HEK293 (cell line): ENCODE data around the gene PKM.
A peak's percentile ranks its signal among the peaks of the same experiment; 100 is the strongest.

Source experiments
- AEBP2 ChIP-seq: fragments of 450-650 bp; formaldehyde crosslinking; IDR thresholded peaks from 2 replicates; pipeline ENCODE4 v1.5.1; 2016; ENCODE audit warnings: missing biosample characterization, missing genetic modification characterization, borderline replicate concordance
- HOXA7 ChIP-seq: sonication (generic); formaldehyde crosslinking; IDR thresholded peaks from 2 replicates; pipeline ENCODE4 v1.8.1; 2022; ENCODE audit warnings: missing genetic modification reagents, borderline replicate concordance
- HOXC10 ChIP-seq: sonication (generic); formaldehyde crosslinking; IDR thresholded peaks from 2 replicates; pipeline ENCODE4 v1.8.1; 2023; ENCODE audit warnings: mild to moderate bottlenecking, missing genetic modification reagents
- KLF1 ChIP-seq: fragments of 450-650 bp; formaldehyde crosslinking; IDR thresholded peaks from 2 replicates; pipeline ENCODE4 v1.5.1; 2016; ENCODE audit warnings: missing biosample characterization, missing genetic modification characterization
- KLF7 ChIP-seq: fragments of 450-650 bp; formaldehyde crosslinking; IDR thresholded peaks from 2 replicates; pipeline ENCODE4 v1.5.1; 2016; ENCODE audit warnings: missing biosample characterization, missing genetic modification characterization, borderline replicate concordance
- KLF9 ChIP-seq: fragments of 450-650 bp; formaldehyde crosslinking; IDR thresholded peaks from 2 replicates; pipeline ENCODE4 v1.5.1; 2016; ENCODE audit warnings: missing biosample characterization, missing genetic modification characterization, low read depth
- SP3 ChIP-seq: fragments of 450-650 bp; formaldehyde crosslinking; IDR thresholded peaks from 2 replicates; pipeline ENCODE4 v1.5.1; 2016; ENCODE audit warnings: missing biosample characterization, missing genetic modification characterization
- TRIM28 ChIP-seq: IDR thresholded peaks from 2 replicates; pipeline ENCODE4 v1.6.1; 2011; ENCODE audit warnings: low read length, control low read depth, borderline replicate concordance
- ZNF140 ChIP-seq: fragments of 450-650 bp; formaldehyde crosslinking; IDR thresholded peaks from 2 replicates; pipeline ENCODE4 v1.5.1; 2016; ENCODE audit warnings: missing biosample characterization, missing genetic modification characterization
- ZNF155 ChIP-seq: fragments of 450-650 bp; formaldehyde crosslinking; IDR thresholded peaks from 2 replicates; pipeline ENCODE4 v1.5.1; 2016; ENCODE audit warnings: missing biosample characterization, missing genetic modification characterization
- ZNF24 ChIP-seq: fragments of 450-650 bp; formaldehyde crosslinking; IDR thresholded peaks from 2 replicates; pipeline ENCODE4 v1.5.1; 2016; ENCODE audit warnings: missing biosample characterization, missing genetic modification characterization
- ZNF394 ChIP-seq: fragments of 450-650 bp; formaldehyde crosslinking; IDR thresholded peaks from 2 replicates; pipeline ENCODE4 v1.5.1; 2016; ENCODE audit warnings: missing biosample characterization, missing genetic modification characterization, mild to moderate bottlenecking, moderate library complexity, borderline replicate concordance
- ZNF404 ChIP-seq: fragments of 450-650 bp; formaldehyde crosslinking; IDR thresholded peaks from 2 replicates; pipeline ENCODE4 v1.5.1; 2017; ENCODE audit warnings: missing biosample characterization, missing genetic modification characterization
- ZNF530 ChIP-seq: fragments of 450-650 bp; formaldehyde crosslinking; IDR thresholded peaks from 2 replicates; pipeline ENCODE4 v1.5.1; 2016; ENCODE audit warnings: low read depth, missing biosample characterization, missing genetic modification characterization
- ZNF610 ChIP-seq: fragments of 450-650 bp; formaldehyde crosslinking; IDR thresholded peaks from 2 replicates; pipeline ENCODE4 v1.5.1; 2016; ENCODE audit warnings: missing biosample characterization, missing genetic modification characterization, borderline replicate concordance
- ZNF645 ChIP-seq: fragments of 450-650 bp; formaldehyde crosslinking; IDR thresholded peaks from 2 replicates; pipeline ENCODE4; 2016; ENCODE audit warnings: missing biosample characterization, missing genetic modification characterization
- ZNF670 ChIP-seq: fragments of 450-650 bp; formaldehyde crosslinking; IDR thresholded peaks from 2 replicates; pipeline ENCODE4 v1.5.1; 2016; ENCODE audit warnings: missing biosample characterization, missing genetic modification characterization, low read depth
- ZNF785 ChIP-seq: fragments of 450-650 bp; formaldehyde crosslinking; IDR thresholded peaks from 2 replicates; pipeline ENCODE4 v1.5.1; 2016; ENCODE audit warnings: missing biosample characterization, missing genetic modification characterization
- ZNF843 ChIP-seq: fragments of 450-650 bp; formaldehyde crosslinking; IDR thresholded peaks from 2 replicates; pipeline ENCODE4 v1.5.1; 2016; ENCODE audit warnings: missing biosample characterization, missing genetic modification characterization
- ZSCAN18 ChIP-seq: fragments of 450-650 bp; formaldehyde crosslinking; IDR thresholded peaks from 2 replicates; pipeline ENCODE4 v1.5.1; 2016; ENCODE audit warnings: missing biosample characterization, missing genetic modification characterization
- TF ChIP-seq, protein P1 (sequence below): fragments of 450-650 bp; formaldehyde crosslinking; IDR thresholded peaks from 2 replicates; pipeline ENCODE4 v1.5.1; 2016; ENCODE audit warnings: missing biosample characterization, missing genetic modification characterization
- TF ChIP-seq, protein P2 (sequence below): fragments of 450-650 bp; formaldehyde crosslinking; IDR thresholded peaks from 2 replicates; pipeline ENCODE4 v1.5.1; 2016; ENCODE audit warnings: missing biosample characterization, missing genetic modification characterization
- TF ChIP-seq, protein P3 (sequence below): fragments of 450-650 bp; formaldehyde crosslinking; IDR thresholded peaks from 2 replicates; pipeline ENCODE4 v1.5.1; 2016; ENCODE audit warnings: missing biosample characterization, missing genetic modification characterization
- TF ChIP-seq, protein P4 (sequence below): fragments of 450-650 bp; formaldehyde crosslinking; IDR thresholded peaks from 2 replicates; pipeline ENCODE4 v1.5.1; 2017; ENCODE audit warnings: missing biosample characterization, missing genetic modification characterization

The PKM gene

DNA sequence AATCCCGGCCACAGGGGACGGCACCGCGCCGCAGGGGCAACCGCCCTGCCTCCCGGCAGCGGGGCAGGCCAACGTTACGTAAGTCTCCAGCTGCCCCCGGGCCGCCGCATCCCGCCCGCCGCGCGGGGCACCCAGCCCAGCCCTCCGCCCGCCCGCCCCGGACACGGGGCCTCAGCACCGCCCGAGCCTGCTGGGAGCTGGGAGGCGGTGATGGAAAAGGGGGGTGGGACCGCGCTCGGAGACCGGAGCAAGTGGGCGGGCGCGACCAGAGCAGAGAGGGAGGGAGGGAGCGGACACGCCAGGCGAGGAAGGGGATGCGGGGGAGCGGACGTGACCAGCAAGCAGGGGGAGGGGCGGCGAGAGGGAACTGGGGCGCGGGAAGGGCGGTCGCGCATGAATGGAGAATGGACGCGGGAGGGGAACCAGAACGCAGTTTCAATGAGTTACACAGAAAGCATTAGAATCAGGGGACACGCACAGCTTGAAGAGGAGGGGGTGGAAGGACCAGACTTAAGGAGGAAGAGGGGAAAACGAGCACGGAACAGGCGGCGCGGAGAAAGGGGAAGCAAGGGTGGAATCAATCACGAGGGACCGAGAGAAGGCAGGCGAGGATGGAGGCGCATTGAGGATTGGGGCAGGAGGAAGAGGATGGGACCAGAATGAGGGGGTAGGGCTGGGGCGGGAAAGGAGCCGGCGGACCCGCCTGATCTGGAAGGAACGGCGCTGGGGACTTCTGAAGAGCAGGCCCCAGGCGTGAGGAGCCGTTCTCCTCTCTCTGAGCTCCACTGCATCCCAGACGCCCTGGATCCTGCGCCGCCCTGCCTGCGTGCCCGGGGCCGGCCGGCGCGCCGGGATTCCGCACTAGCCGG lies 559 bp downstream of the PKM start (continued):
- TF ChIP-seq KLF1 (tag by site-specific recombination) = peak; percentile 92
- TF ChIP-seq AEBP2 (tag by site-specific recombination) = peak; percentile 50
- TF ChIP-seq, protein P1, sequence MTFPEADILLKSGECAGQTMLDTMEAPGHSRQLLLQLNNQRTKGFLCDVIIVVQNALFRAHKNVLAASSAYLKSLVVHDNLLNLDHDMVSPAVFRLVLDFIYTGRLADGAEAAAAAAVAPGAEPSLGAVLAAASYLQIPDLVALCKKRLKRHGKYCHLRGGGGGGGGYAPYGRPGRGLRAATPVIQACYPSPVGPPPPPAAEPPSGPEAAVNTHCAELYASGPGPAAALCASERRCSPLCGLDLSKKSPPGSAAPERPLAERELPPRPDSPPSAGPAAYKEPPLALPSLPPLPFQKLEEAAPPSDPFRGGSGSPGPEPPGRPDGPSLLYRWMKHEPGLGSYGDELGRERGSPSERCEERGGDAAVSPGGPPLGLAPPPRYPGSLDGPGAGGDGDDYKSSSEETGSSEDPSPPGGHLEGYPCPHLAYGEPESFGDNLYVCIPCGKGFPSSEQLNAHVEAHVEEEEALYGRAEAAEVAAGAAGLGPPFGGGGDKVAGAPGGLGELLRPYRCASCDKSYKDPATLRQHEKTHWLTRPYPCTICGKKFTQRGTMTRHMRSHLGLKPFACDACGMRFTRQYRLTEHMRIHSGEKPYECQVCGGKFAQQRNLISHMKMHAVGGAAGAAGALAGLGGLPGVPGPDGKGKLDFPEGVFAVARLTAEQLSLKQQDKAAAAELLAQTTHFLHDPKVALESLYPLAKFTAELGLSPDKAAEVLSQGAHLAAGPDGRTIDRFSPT (tag by site-specific recombination) = peak; percentile 67; the same call in 1 of the 2 replicates
- TF ChIP-seq ZSCAN18 (tag by site-specific recombination) = no peak
- TF ChIP-seq ZNF785 = peak; percentile 92
- no peak for TF ChIP-seq TRIM28
- peak; percentile 89 for TF ChIP-seq ZNF24 (tag by site-specific recombination)
- TF ChIP-seq, protein P2, sequence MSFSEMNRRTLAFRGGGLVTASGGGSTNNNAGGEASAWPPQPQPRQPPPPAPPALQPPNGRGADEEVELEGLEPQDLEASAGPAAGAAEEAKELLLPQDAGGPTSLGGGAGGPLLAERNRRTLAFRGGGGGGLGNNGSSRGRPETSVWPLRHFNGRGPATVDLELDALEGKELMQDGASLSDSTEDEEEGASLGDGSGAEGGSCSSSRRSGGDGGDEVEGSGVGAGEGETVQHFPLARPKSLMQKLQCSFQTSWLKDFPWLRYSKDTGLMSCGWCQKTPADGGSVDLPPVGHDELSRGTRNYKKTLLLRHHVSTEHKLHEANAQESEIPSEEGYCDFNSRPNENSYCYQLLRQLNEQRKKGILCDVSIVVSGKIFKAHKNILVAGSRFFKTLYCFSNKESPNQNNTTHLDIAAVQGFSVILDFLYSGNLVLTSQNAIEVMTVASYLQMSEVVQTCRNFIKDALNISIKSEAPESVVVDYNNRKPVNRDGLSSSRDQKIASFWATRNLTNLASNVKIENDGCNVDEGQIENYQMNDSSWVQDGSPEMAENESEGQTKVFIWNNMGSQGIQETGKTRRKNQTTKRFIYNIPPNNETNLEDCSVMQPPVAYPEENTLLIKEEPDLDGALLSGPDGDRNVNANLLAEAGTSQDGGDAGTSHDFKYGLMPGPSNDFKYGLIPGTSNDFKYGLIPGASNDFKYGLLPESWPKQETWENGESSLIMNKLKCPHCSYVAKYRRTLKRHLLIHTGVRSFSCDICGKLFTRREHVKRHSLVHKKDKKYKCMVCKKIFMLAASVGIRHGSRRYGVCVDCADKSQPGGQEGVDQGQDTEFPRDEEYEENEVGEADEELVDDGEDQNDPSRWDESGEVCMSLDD (tag by site-specific recombination) = peak; percentile 99
- TF ChIP-seq, protein P3, sequence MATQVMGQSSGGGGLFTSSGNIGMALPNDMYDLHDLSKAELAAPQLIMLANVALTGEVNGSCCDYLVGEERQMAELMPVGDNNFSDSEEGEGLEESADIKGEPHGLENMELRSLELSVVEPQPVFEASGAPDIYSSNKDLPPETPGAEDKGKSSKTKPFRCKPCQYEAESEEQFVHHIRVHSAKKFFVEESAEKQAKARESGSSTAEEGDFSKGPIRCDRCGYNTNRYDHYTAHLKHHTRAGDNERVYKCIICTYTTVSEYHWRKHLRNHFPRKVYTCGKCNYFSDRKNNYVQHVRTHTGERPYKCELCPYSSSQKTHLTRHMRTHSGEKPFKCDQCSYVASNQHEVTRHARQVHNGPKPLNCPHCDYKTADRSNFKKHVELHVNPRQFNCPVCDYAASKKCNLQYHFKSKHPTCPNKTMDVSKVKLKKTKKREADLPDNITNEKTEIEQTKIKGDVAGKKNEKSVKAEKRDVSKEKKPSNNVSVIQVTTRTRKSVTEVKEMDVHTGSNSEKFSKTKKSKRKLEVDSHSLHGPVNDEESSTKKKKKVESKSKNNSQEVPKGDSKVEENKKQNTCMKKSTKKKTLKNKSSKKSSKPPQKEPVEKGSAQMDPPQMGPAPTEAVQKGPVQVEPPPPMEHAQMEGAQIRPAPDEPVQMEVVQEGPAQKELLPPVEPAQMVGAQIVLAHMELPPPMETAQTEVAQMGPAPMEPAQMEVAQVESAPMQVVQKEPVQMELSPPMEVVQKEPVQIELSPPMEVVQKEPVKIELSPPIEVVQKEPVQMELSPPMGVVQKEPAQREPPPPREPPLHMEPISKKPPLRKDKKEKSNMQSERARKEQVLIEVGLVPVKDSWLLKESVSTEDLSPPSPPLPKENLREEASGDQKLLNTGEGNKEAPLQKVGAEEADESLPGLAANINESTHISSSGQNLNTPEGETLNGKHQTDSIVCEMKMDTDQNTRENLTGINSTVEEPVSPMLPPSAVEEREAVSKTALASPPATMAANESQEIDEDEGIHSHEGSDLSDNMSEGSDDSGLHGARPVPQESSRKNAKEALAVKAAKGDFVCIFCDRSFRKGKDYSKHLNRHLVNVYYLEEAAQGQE = peak; percentile 47; the same call in 1 of the 2 replicates
- TF ChIP-seq ZNF670 = no peak
- 0 out of 2 replicates have a peak, but pooled peaks have one; percentile 27 for TF ChIP-seq HOXC10
- TF ChIP-seq ZNF645 = peak; percentile 95
- TF ChIP-seq, protein P4, sequence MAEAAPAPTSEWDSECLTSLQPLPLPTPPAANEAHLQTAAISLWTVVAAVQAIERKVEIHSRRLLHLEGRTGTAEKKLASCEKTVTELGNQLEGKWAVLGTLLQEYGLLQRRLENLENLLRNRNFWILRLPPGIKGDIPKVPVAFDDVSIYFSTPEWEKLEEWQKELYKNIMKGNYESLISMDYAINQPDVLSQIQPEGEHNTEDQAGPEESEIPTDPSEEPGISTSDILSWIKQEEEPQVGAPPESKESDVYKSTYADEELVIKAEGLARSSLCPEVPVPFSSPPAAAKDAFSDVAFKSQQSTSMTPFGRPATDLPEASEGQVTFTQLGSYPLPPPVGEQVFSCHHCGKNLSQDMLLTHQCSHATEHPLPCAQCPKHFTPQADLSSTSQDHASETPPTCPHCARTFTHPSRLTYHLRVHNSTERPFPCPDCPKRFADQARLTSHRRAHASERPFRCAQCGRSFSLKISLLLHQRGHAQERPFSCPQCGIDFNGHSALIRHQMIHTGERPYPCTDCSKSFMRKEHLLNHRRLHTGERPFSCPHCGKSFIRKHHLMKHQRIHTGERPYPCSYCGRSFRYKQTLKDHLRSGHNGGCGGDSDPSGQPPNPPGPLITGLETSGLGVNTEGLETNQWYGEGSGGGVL = peak; percentile 99
- TF ChIP-seq ZNF155 (tag by site-specific recombination) = no peak
- peak; percentile 42; the same call in 1 of the 2 replicates for TF ChIP-seq ZNF394 (tag by site-specific recombination)
- TF ChIP-seq SP3 = peak; percentile 94
- peak; percentile 92 for TF ChIP-seq KLF7
- peak; percentile 91 for TF ChIP-seq ZNF610 (tag by site-specific recombination)
- no peak for TF ChIP-seq ZNF404 (tag by site-specific recombination)
- peak; percentile 98 for TF ChIP-seq KLF9
- no peak for TF ChIP-seq ZNF140
- TF ChIP-seq ZNF530 (tag by site-specific recombination) = no peak
- peak; percentile 90 for TF ChIP-seq ZNF843 (tag by site-specific recombination)
- TF ChIP-seq HOXA7 = no peak
